Endothelial cell of umbilical vein (primary cell): ENCODE results near the gene TUBA3C. TPM values are rescaled to one million over a fixed set of nuclear protein-coding genes. Genes with fewer than 3 reads are reported as not detected.

ENCODE experiments used
- BruUV-seq: library from RNA; stranded (reverse); fragments of 400-500 nt; replicated peaks from 2 replicates; lab custom pipeline; 2021; lab: Mats Ljungman, UMichigan
- CTCF ChIA-PET: fragments of 300-600, 350-600 bp; sonication (Branson Sonifier 250); formaldehyde crosslinking; loops from one replicate; lab custom pipeline; 2021; ENCODE audit warnings: antibody characterized with exemption, inconsistent platforms; lab: Charles Lee
- POLR2A ChIA-PET: fragments of 300-600, 350-600 bp; sonication (Branson Sonifier 250); formaldehyde crosslinking; loops from one replicate; lab custom pipeline; 2021; ENCODE audit warnings: antibody characterized with exemption, inconsistent platforms; lab: Charles Lee
- DNase-seq: peaks from one replicate; pipeline ENCODE4 v3.0.0-alpha.2; 2011; ENCODE audit warnings: low read depth, low spot score
- FAIRE-seq: peaks from 2 replicates; lab custom pipeline; 2011; peaks lifted over from hg19 to GRCh38; lab: Jason Lieb, UNC
- H2AFZ ChIP-seq: 2 replicates; pipeline ENCODE4 v1.6.0; 2012; ENCODE audit warnings: low read depth, low read length, control low read depth, inconsistent platforms
- H3K27ac ChIP-seq: 2 replicates; pipeline ENCODE4 v1.5.1; 2011; ENCODE audit warnings: low read depth, mild to moderate bottlenecking, control low read depth, low read length, moderate library complexity; ENCODE audit not compliant: insufficient read depth
- H3K27me3 ChIP-seq, 2 experiments: 2 replicates each; pipeline versions ENCODE4 v1.6.0 to v1.6.1; 2011; ENCODE audit warnings: low read length in 2 of 2, mixed read lengths in 1 of 2; ENCODE audit not compliant: control insufficient read depth in 2 of 2, insufficient read depth in 2 of 2
- H3K36me3 ChIP-seq, 2 experiments: 2 replicates in 1 of 2; 3 replicates in 1 of 2; pipeline ENCODE4 v1.5.1; 2011; ENCODE audit warnings: low read length in 2 of 2, mild to moderate bottlenecking in 1 of 2, moderate library complexity in 1 of 2; ENCODE audit not compliant: control insufficient read depth in 2 of 2, insufficient read depth in 2 of 2; ENCODE audit errors: extremely low read depth in 1 of 2
- H3K4me1 ChIP-seq: 3 replicates; pipeline ENCODE4 v1.5.1; 2011; ENCODE audit warnings: mild to moderate bottlenecking, low read length; ENCODE audit not compliant: control insufficient read depth, insufficient read depth; ENCODE audit errors: extremely low read depth
- H3K4me2 ChIP-seq: 2 replicates; pipeline ENCODE4 v1.6.1; 2011; ENCODE audit warnings: low read length, control low read depth, mixed read lengths; ENCODE audit not compliant: insufficient read depth
- H3K4me3 ChIP-seq, 3 experiments: fragments of 200-600 bp in 1 of 3; sonication (generic), shearing (Covaris generic) in 1 of 3; replicated peaks in 1 of 3; 2 replicates each; pipeline ENCODE4 v1.5.1; 2011 to 2016; ENCODE audit warnings: control low read depth in 3 of 3, low read length in 3 of 3, mild to moderate bottlenecking in 2 of 3, inconsistent platforms in 1 of 3, low read depth in 1 of 3, moderate library complexity in 1 of 3; ENCODE audit not compliant: insufficient read depth in 1 of 3
- H3K79me2 ChIP-seq: 2 replicates; pipeline ENCODE4 v1.6.0; 2012; ENCODE audit warnings: low read length, inconsistent platforms; ENCODE audit not compliant: control insufficient read depth, insufficient read depth
- H3K9ac ChIP-seq: replicated peaks from 2 replicates; pipeline ENCODE3; 2011; ENCODE audit warnings: low read length, control low read depth; ENCODE audit not compliant: insufficient read depth; ENCODE audit errors: extremely low read depth
- H3K9me1 ChIP-seq: replicated peaks from 3 replicates; pipeline ENCODE4 v1.6.0; 2011; ENCODE audit warnings: mild to moderate bottlenecking, low read length; ENCODE audit not compliant: control insufficient read depth, insufficient read depth; ENCODE audit errors: extremely low read depth
- H3K9me3 ChIP-seq: replicated peaks from 2 replicates; pipeline ENCODE4 v1.5.1; 2012; ENCODE audit warnings: low read length, inconsistent platforms; ENCODE audit not compliant: control insufficient read depth, insufficient read depth
- H4K20me1 ChIP-seq: replicated peaks from 2 replicates; pipeline ENCODE3; 2011; ENCODE audit warnings: mild to moderate bottlenecking, low read length; ENCODE audit not compliant: control insufficient read depth, insufficient read depth; ENCODE audit errors: extremely low read depth
- EZH2 ChIP-seq: IDR thresholded peaks from 2 replicates; pipeline ENCODE4 v1.6.1; 2012; ENCODE audit warnings: borderline replicate concordance, low read depth, mild to moderate bottlenecking, moderate library complexity, low read length, inconsistent platforms; ENCODE audit not compliant: severe bottlenecking
- FOS ChIP-seq: IDR thresholded peaks from 2 replicates; pipeline ENCODE4 v1.6.1; 2011; ENCODE audit warnings: mild to moderate bottlenecking, low read length, moderate library complexity, borderline replicate concordance; ENCODE audit not compliant: insufficient read depth
- GATA2 ChIP-seq: IDR thresholded peaks from 2 replicates; pipeline ENCODE4 v1.7.0; 2011; ENCODE audit warnings: low read depth, mild to moderate bottlenecking, moderate library complexity, mixed read lengths, low read length; ENCODE audit not compliant: insufficient read length, insufficient read depth
- JUN ChIP-seq: IDR thresholded peaks from 2 replicates; pipeline ENCODE4 v1.6.1; 2011; ENCODE audit warnings: borderline replicate concordance, low read depth; ENCODE audit not compliant: insufficient read length, insufficient read depth
- MYC ChIP-seq: IDR thresholded peaks from one replicate; pipeline ENCODE4 v1.6.1; 2011; ENCODE audit warnings: mild to moderate bottlenecking, low read depth, low read length
- POLR2A ChIP-seq: IDR thresholded peaks from 2 replicates; pipeline ENCODE4 v1.6.1; 2012; ENCODE audit warnings: low read depth, mild to moderate bottlenecking, control low read depth, low read length
- POLR2AphosphoS5 ChIP-seq: IDR thresholded peaks from 2 replicates; pipeline ENCODE4 v1.6.1; 2012; ENCODE audit warnings: low read depth, mild to moderate bottlenecking, control low read depth, low read length, moderate library complexity; ENCODE audit not compliant: insufficient read depth
- dilution Hi-C: fragments of 300-500 bp; cut with MboI; formaldehyde crosslinking; loops from one replicate; pipeline ENCODE4 v1.15.0; 2019; ENCODE audit warnings: low sequenced_read_pairs; ENCODE audit not compliant: extremely low pct_ligation_motif_present
- intact Hi-C: fragments of 100-400 bp; cut with micrococcal nuclease; formaldehyde crosslinking; loops from one replicate; pipeline ENCODE4 v1.10.0; 2022
- polyA plus RNA-seq, 4 experiments: library from polyadenylated mRNA; depleted of rRNA in 3 of 4; stranded (reverse) in 3 of 4; unstranded in 1 of 4; fragments of >200 nt; gene quantifications; 2 replicates each; pipeline versions ENCODE4 v1.2.1 to v1.2.3, GENCODE V29; 2011 to 2012; ENCODE audit warnings: missing spikeins in 1 of 4
- total RNA-seq: library from RNA; stranded (reverse); gene quantifications from 2 replicates; pipeline ENCODE4 v1.2.3, GENCODE V29; 2021
- TF ChIP-seq, protein P1 (sequence below), 2 donors: IDR thresholded peaks; 1 replicate in 1 of 2; 2 replicates in 1 of 2; pipeline ENCODE4 v1.5.1; 2011; ENCODE audit warnings: low read length in 2 of 2, mild to moderate bottlenecking in 2 of 2, moderate library complexity in 2 of 2, control low read depth in 1 of 2, inconsistent platforms in 1 of 2, low read depth in 1 of 2; ENCODE audit not compliant: insufficient read depth in 1 of 2; ENCODE audit errors: extremely low read depth in 1 of 2
- TF ChIP-seq, protein P2 (sequence below): IDR thresholded peaks from 2 replicates; pipeline ENCODE4 v1.6.1; 2011; ENCODE audit not compliant: insufficient read depth, insufficient read length

Gene TUBA3C
- total and polyA plus RNA-seq, 2 donors (not counting 3 experiments of a cell fraction or from before 2014, with no cell fraction given), result not detected

DNA sequence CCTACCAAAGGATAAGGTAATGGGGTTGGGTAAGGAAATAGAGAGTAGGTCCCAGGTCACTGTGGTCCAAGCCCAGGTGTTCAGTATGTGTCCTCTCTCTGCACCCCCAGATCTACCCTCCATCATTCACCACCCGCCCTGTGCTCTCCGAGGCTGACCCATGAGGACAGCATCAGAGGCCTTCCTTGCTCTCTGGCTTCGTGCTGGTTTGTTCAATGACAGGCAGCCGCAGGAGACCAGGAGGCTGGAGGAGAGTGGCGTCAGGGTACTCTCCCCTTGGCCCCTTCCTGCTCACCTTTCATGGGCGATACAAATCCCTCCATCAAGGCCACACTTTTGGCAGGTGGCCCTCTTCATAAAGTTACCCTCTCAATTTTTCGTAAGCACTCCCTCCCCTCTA is 1.7 kb downstream of the TUBA3C start:
- BruUV-seq, result no TSS peak
- H4K20me1 ChIP-seq, result no peaks in the 10 kb centered on the region
- DNase-seq (no peak), FAIRE-seq (no peak)
- TF ChIP-seq, protein P1, sequence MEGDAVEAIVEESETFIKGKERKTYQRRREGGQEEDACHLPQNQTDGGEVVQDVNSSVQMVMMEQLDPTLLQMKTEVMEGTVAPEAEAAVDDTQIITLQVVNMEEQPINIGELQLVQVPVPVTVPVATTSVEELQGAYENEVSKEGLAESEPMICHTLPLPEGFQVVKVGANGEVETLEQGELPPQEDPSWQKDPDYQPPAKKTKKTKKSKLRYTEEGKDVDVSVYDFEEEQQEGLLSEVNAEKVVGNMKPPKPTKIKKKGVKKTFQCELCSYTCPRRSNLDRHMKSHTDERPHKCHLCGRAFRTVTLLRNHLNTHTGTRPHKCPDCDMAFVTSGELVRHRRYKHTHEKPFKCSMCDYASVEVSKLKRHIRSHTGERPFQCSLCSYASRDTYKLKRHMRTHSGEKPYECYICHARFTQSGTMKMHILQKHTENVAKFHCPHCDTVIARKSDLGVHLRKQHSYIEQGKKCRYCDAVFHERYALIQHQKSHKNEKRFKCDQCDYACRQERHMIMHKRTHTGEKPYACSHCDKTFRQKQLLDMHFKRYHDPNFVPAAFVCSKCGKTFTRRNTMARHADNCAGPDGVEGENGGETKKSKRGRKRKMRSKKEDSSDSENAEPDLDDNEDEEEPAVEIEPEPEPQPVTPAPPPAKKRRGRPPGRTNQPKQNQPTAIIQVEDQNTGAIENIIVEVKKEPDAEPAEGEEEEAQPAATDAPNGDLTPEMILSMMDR (IDR thresholded peaks at IDR 0.05; ENCODE audit: extremely low read depth in 1 of 2, insufficient read depth in 1 of 2, low read depth in 1 of 2, low read length in 2 of 2), result no peak
- TF ChIP-seq, protein P2, sequence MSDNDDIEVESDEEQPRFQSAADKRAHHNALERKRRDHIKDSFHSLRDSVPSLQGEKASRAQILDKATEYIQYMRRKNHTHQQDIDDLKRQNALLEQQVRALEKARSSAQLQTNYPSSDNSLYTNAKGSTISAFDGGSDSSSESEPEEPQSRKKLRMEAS, result no peak
- no peak for TF ChIP-seq GATA2
- no peak for TF ChIP-seq EZH2
- no peak for TF ChIP-seq FOS
- TF ChIP-seq JUN, result no peak
- TF ChIP-seq MYC, result no peak
- TF ChIP-seq POLR2A, result no peak
- TF ChIP-seq POLR2AphosphoS5, result no peak
- H3K79me2 ChIP-seq, result no peaks in the 10 kb centered on the region
- H3K27ac ChIP-seq, result no peak overlapping the region
- no peaks in the 10 kb centered on the region for H3K36me3 ChIP-seq
- H3K4me2 ChIP-seq, result no peak overlapping the region
- no peaks in the 10 kb centered on the region for H3K9me1 ChIP-seq
- no peak overlapping the region for H3K4me3 ChIP-seq
- ChIA-PET CTCF (no interaction called here), POLR2A (no interaction called here)
- no peak overlapping the region for H3K9ac ChIP-seq
- no peaks in the 10 kb centered on the region for H3K4me1 ChIP-seq
- H2AFZ ChIP-seq, result no peak overlapping the region
- H3K9me3 ChIP-seq, result peaks cover 11% of the 10 kb centered on the region
- intact Hi-C loops, result no loop called here
- no peaks in the 10 kb centered on the region for H3K27me3 ChIP-seq
- dilution Hi-C loops, result no loop called here
